Left renal pelvis (tissue), 4 donors: Measurements from ENCODE around the gene C1QL1. TPM values are rescaled to one million over a fixed set of nuclear protein-coding genes. Genes with fewer than 3 reads are reported as not detected.

ENCODE experiments used
- DNase-seq, 4 donors: peaks; one replicate each; pipeline ENCODE4 v3.0.0-alpha.2; 2013; ENCODE audit warnings: low read depth in 4 of 4, low spot score in 3 of 4
- polyA plus RNA-seq, 4 donors: library from polyadenylated mRNA; unstranded; fragments of 120-200 nt; gene quantifications; one replicate each; pipeline ENCODE4 v1.2.1, GENCODE V29; 2013; ENCODE audit not compliant: insufficient read length in 4 of 4

The C1QL1 gene
- polyA plus RNA-seq, 4 donors: 1.7 to 3.6 (median 2.2) TPM

- DNase-seq: no peak
Observed at GRCh38 chr17:44932787-44933097, 35.4 kb downstream of the C1QL1 start.

- DNase-seq: no peak
Observed at GRCh38 chr17:44932096-44932786, 35.9 kb downstream of the C1QL1 start.

GRCh38 chr17:44931376-44931775, 36.7 kb downstream of the C1QL1 start:
- no peak for DNase-seq

- DNase-seq: no peak
Observed at GRCh38 chr17:44930667-44931066, 37.4 kb downstream of the C1QL1 start.

GRCh38 chr17:44928950-44929720, 39.0 kb downstream of the C1QL1 start:
- DNase-seq: no peak

GRCh38 chr17:44928136-44928535, 40.0 kb downstream of the C1QL1 start:
- DNase-seq: no peak

- no peak for DNase-seq
Observed at GRCh38 chr17:44927696-44928095, 40.4 kb downstream of the C1QL1 start.

- DNase-seq: no peak
Observed at GRCh38 chr17:44926821-44927525, 41.1 kb downstream of the C1QL1 start.

GRCh38 chr17:44925731-44926697, 42.1 kb downstream of the C1QL1 start:
- DNase-seq: no peak

GRCh38 chr17:44924107-44924544, 44.0 kb downstream of the C1QL1 start:
- no peak for DNase-seq

- DNase-seq: no peak
Observed at GRCh38 chr17:44922746-44923470, 45.2 kb downstream of the C1QL1 start.

- DNase-seq: no peak
Observed at GRCh38 chr17:44922136-44922535, 46.0 kb downstream of the C1QL1 start.

- no peak for DNase-seq
Observed at GRCh38 chr17:44921122-44921882, 46.8 kb downstream of the C1QL1 start.

- no peak for DNase-seq
Observed at GRCh38 chr17:44920565-44920940, 47.5 kb downstream of the C1QL1 start.

- DNase-seq: peak in 2 of 4 donors; percentile 52 to 61
Observed at GRCh38 chr17:44919885-44920564, 48.1 kb downstream of the C1QL1 start.

GRCh38 chr17:44919411-44919810, 48.7 kb downstream of the C1QL1 start:
- no peak for DNase-seq

GRCh38 chr17:44918006-44918405, 50.1 kb downstream of the C1QL1 start:
- DNase-seq: no peak

- DNase-seq: no peak
Observed at GRCh38 chr17:44917456-44917855, 50.6 kb downstream of the C1QL1 start.
